Activated T-cell treated with anti-CD3 and anti-CD28 coated beads, Interleukin-2, amount 50 U/mL, for 48 hours (primary cell): ENCODE measurements around the gene KCNJ11.
"Not testable (repeated sequence)": the region's sequence is repeated elsewhere in the genome, so short reads cannot be mapped to it uniquely, and the experiment has no call there.

Experiments used
- DNase-seq, 2 experiments: peaks; one replicate each; pipeline ENCODE4 v3.0.0-alpha.2; 2020

Gene KCNJ11

DNA sequence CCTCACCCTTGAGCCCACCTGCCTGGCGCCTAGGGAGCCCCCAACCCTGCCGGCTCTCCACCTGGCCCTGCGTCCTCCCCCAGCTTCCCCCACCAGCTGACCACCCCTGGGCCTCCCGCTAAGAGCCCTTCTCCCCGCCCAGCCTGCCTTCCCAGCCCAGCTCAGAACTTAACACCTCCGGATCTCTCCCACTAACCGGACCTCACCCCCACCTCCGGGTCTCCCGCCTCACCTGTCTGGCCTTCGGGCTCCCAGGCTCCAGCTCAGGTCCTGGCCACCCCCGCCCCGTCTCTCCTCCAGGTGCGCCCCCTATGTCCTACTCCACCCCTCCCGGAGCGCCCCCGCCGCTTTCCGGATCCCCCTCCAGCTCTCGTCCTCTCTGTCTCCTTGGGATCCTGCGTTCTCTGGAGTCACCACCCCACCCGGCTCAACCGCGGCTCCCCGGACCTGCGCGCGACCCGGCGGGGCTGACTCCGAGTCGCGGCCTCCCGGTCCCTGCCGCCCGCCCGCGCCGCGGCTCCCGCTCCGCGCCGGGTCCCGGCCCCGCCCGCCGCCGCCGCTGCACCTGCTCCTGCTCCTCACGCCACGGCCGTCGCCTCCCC lies at the start of gene KCNJ11:
Gene KCNJ11, minus strand, starts transcription at position 51 of the 602 bp plus-strand sequence. CDS start 568 bp downstream, outside the sequence.
- no peak for DNase-seq

DNA sequence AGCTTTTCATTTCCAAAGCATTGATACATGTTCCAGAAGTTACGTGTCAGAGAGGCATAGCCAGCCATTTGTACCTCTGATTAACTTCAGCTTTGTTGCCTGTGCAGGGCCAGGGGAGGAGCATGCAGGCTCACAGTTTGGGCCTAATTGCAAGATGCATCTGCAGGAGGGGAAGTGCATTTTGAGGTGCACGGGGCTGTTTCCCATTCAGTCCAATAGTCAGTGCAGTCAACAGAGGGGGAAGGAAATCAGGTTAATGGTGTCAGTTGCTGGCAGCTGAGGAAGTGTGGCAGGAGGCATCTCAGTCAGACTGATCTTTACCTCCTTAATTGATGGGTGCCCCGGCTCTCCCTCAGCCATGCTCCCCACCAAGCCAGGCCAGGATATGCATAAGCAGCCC lies 48.9 kb upstream of the KCNJ11 start:
- no peak for DNase-seq

DNA sequence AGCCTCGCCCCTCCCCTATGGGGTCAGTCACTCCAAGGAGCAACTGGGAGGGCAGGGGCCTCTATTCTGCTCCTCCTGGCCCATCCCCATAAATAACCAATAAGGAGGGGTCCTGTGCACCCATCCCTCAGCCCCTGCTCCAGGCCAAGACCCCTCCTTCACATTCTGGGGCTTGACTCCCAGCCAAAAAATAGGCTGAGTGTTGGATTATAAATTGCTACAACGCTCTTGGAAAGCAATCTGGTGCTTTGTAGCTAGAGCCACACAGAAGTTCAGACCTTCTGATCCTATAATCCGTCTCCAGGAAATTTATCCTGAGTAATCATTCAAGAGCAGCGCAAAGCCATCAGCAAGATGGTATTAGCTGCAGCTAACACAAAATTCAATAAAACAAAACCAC lies 45.6 kb upstream of the KCNJ11 start:
- DNase-seq: no peak

DNA sequence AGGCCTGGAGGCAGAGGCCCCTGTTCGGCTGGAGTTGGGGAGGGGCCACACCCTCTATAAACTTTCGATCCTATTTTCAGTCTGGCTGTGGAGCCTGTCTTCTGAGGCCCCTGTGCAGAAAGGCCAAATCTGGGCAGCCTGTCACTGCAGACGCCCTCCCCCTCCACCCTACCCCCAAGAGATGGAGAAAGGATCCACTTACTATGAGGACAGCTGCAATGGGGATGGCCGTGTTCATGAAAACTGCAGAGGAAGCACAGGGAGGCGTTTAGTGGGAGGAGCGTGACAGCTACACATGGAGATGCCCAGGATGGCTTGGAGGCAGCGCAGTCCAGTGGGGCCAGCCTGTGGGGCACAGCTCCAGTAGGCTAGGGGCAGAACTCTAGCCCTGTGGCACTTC lies 43.5 kb upstream of the KCNJ11 start:
- DNase-seq: no peak

DNA sequence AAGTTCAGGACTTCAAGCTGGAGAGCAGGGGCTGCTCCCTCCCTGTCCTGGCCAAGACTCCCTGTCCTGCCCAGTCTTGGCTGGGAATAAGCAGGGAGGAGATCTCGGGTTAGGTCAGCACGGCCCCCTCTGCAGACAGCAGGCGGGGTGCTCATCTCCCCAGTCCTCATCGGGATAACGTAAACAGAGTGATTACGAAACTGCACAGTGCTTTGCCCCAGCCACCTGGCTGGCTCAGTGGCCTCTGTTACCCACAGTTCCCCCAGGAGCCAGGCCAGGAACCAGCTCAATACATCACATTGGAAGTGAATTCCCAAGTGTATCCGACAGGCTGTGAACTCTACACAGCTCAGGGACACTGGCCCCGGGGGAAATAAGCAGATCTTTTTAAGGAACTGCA lies 42.7 kb upstream of the KCNJ11 start:
- DNase-seq: no peak

DNA sequence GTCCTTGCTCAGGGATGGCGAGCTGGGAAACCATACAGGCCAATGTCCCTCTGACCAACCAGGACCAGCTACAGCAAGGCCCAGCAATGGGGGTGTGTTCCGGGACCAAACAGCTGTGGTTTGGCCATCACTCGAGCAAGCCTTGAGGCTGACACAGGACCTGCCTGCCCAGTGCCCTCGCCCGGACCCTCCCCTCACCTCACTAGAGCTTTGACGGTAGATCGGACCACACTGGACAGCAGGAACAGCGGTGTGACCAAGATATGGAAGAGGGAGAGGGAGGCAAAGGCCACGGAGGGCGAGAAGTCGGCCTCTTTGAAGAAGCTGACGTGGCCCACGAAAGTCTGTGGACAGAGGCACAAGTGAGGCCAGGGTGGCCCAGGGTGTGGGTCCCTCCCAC lies 42.2 kb upstream of the KCNJ11 start:
- no peak for DNase-seq

DNA sequence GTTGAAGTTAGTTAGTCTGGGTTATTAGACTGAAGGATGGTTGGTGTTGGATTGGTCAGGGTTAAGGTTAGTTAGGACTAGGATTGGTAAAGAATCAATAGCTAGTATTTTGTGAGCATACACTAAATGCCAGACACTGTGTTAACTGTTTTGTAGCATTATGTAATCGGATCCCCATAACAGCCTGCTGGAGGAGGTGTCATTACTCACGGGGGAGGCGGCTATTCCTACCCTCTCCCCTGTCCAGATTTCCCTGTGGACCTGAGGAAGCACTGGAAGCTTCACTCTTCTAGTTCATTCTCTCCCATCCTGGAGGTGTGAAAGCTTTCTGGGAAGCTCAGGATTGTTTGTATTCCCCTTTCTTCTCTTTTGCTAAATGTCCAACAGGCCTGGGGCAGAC lies 40.5 kb upstream of the KCNJ11 start:
- no peak for DNase-seq

DNA sequence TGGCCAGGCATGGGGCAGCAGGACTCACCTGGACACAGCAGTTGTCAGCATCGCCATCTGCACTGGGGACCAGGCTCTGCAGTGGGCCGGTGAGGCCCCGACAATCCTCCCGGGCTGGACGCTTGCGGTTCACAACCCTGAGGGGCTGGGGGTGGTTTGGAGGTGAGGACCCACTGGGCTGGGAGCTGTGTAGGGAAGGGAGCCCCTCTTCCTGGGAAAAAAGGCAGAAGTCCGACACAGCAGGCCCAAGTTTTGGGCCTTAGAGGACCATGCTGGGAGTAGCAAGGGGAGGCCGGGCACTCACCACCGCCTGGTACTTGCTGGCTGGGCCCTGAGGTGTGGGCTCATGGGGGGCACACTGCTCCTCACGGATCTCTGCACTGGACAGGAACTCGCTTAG lies 39.8 kb upstream of the KCNJ11 start:
- DNase-seq: no peak

DNA sequence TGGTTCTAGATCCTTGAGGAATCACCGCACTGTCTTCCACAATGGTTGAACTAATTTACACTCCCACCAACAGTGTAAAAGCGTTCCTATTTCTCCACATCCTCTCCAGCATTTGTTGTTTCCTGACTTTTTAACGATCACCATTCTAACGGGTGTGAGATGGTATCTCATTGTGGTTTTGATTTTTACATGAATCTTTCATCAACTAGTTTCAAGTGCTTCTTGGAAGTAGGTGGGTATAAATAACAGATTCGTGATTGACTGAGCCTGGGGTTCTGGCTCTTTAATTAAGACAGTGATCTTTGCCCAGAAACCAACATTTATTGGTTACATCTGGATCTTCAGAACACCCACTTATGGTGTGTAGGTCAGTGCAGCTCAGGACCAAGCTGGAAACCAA lies 37.8 kb upstream of the KCNJ11 start:
- not testable (repeated sequence) for DNase-seq

DNA sequence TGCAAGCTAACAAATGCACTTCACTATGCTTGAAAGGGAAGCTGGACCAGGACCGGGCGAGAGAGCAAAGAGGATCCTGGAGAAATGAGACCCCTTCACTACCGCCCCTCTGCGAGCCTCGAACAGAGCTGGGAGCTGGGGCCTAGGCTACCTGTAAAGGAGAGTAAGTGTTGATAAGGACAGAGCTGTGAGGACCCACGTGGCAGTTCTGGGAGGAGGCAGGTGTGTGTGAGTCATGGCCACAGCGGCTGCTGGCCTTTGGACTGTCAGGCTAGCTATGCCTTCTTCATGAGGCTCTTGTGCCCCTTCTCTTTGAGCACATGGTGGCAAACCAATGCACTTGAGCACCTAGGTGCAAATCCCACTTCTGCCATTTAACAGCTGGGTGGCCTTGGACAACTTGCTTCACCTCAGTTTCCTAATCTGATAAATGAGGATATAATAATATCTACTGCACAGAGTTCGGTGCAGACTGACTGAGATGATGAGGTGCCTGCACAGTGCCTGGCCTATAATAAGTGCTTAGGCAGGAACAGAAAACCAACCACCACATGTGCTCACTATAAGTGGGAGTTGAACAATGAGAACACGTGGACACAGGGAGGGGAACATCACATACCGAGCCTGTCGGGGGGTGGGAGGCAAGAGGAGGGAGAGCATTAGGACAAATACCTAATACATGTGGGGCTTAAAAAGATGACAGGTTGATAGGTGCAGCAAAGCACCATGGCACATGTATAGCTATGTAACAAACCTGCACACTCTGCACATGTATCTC lies 35.3 kb upstream of the KCNJ11 start:
- no peak for DNase-seq

DNA sequence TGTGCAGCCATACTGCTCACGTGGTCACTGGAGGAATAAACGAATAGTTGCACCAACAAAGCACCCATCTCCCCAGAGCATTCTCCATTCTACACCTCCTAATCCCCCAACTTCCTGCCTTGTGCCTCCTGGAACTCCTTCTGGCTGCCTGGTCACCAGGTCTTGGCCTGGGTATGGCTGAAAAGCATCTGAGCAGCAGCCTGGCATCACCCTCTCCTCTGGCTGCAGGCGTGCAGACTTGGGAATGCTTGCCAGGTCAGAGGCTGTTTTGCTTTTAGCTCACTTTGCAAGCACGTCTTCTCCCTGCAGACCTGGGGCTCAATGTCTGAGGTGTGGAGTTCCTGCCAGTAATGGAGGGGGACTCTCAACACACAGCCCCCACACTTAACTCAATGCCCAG lies 33.3 kb upstream of the KCNJ11 start:
- no peak for DNase-seq

DNA sequence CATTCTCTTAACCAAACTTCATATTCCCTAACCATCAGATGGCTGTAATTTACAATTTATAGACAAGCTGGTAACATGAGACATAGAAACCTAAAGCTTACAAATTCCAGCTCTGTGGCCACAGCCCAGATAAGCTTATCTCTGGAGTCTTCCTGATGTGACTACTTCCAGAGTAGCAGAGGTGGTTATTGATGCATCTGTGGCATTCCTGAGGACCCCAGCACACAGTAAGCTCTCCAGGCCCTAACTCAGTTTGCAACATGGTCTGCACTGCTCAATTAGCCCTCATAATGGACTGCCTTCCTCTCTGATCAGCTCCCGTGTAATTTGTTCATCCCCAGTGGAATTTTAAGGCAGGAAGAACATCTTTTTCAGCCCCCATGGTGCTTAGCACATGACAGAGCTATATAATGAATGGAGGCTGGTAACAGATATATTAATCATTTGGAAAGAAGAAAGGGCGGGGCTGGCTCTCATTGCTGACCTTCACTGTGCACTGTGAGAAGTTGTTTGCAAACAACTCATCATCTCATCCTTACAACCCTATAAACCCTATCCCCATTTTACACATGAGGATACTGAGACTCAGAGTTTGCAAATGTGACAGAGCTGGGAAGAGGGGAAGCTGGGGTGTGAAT lies 30.1 kb upstream of the KCNJ11 start:
- no peak for DNase-seq

DNA sequence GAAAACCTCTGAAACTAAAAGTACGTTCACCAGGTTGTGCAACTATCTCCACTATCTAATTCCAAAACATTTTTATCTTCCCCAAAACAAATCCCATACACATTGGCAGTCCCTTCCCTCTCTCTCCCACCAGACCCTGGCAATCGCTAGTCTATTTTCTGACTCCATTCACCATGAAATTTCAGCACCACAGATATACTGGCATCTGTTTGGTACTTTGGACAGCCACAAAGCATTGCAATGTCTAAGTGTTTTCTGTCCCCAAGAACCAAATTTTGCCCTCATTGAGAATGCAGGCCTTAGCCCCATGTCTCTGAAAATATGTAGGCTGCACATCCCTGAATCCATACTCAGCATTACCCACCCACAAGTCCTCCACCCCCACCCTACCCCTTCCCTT lies 28.0 kb upstream of the KCNJ11 start:
- DNase-seq: no peak

DNA sequence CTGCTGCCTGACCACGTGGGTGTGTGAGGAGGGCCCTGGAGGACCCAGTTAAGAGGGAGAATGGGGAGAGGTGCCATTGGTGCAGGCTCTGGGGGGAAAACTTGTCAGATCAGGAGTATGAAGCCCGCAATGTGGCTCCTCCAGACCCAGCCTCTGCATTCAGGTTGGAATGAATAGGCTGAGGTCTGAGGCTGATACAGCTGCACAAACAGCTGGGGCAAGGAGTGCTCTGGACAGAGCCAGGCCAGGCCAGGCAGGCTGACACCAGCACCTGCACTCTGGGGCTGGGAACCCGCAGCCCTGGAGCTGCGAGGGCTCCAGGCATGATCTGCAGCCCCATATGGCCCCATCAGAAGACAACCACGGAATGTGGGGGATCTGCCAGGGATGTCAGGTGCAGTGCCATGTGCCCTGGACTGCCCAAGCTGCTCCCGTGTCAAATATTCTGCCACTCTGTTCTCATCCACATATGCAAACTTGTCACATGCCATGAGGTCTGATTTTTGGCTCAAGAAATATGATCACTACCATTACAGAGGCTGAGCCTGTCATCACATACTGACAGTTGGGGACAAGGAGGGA lies 27.2 kb upstream of the KCNJ11 start:
- DNase-seq: no peak

DNA sequence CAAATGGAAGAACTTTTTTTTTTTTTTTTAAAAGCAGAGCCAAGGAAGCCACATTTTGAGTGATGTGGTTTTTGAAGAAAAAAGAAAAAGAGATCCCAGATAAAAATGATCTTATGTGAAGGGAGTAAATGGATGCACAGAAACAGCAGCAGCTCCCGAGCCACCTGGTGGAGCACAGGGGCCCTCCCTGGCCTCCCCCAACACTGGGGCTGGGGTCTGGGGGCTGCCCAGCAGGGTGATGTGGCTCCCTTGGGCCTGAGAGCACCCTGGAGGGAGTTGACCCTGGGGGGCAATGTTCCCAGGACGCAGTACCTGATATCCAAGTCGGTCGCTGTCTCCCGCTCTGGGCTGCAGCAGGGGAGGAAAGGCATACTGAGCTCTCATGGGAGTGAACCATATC lies 26.5 kb upstream of the KCNJ11 start:
- DNase-seq: no peak

DNA sequence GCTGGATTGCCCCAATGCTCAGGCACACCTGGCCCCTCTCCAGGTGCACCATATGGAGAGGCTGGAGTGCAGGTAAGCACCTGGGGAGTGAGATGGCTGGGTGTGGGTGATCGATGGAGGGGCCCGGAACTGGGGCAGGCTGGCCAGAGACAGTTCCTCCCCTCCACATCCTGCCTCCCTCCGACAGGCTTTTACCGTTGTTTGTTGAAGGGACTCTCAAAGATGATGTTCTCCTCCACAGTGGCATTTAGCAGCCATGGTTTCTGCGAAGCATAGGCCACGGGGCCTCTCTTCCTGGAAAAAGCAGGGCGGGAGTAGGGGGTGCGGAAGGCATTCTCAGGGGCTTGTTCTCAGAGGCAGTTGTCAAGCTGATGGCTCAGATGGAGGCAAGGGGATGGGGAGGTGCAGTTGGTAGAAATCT lies 25.9 kb upstream of the KCNJ11 start:
- no peak for DNase-seq

DNA sequence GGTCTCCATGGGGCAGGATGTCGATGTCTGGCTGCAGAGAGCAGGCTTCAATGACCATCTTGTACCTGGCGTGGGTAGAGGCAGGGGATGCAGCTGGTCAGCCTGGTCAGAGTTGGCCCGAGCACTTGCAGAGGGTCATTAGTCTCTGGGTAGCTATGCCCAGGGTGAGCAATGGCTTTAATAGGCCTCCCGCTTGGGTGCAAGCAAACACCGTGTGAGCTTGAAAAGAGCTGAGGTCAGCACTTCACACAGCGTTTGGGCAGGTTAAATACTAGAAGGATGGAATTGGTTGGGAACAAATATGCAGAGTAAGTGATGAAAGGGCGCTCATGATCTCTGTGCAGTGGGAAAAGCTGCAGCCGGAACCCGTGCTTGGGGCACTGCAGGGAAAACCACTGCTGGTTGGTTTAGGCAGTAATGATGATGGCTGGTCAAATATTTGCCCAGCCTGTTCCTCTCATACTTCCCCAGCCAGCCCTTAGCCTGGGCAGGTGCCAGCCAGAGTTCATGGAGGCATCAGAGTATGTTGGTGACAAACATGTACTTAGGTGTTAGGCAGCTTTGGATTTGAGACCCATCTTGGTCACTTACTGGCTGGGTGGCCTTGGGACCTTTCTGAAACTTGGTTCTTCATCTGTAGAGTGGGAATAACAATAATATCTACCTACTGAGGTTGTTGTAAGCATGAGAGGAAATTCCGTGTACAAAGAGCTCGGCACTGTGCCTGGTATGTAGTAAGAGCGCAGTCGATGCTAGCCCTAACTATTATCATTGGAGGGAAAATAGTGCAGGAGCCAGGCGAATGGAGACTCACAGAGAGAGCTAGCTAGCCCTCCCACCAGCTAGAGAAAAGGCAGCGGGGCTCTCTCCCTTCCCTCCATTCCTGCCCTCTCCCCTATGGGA lies 25.2 kb upstream of the KCNJ11 start:
- DNase-seq: no peak

DNA sequence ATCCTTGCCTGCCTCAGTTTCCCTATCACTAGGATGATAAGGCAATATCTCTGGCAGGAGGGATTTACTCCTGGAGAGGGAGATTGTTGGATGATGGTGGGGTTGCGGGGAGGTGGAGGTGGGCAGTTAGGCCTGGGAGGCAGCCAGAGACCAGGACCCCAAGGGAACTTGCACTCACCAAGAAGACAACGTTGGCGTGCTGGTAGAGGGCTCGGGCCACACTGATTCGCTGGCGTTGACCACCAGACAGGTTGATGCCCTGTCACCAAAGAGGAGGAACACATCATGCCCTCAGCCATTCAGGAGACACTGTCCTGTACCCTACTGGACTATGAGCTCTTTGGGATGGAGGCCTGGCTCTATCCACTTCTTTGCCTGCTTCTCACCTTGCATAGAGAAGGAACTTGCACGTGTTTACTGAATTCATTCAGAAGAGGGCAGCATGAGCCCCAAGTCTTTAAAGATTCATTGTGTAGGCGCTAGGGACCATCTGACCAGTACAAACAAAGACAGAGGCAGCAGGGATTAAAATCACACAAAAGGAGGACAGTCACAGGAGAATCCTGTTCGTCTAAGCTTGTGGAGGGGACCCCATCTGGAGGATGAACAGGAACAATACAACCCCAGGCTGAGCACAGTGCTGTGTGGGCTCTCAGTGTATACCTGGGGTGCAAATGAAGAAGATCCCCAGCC lies 24.2 kb upstream of the KCNJ11 start:
- no peak for DNase-seq

DNA sequence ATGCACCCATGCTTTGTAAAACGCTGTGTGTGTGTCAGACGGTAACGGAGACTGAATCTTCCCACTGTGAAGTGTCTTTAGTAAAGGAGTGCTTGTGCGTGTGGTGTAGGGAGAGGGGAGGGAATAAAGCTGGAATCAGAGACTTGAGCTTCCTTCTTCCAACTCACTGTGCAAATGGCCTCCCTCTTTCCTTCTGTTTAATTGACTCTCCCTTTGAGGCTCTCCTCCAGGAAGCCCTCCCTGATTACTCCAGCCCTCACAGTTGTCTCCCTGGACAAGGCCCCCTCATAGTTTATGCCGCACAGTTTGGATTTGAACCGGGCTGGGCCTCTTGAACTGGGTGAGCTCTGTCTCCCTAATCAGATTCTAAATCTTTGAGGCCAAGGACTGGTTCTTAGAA lies 23.0 kb upstream of the KCNJ11 start:
- no peak for DNase-seq

DNA sequence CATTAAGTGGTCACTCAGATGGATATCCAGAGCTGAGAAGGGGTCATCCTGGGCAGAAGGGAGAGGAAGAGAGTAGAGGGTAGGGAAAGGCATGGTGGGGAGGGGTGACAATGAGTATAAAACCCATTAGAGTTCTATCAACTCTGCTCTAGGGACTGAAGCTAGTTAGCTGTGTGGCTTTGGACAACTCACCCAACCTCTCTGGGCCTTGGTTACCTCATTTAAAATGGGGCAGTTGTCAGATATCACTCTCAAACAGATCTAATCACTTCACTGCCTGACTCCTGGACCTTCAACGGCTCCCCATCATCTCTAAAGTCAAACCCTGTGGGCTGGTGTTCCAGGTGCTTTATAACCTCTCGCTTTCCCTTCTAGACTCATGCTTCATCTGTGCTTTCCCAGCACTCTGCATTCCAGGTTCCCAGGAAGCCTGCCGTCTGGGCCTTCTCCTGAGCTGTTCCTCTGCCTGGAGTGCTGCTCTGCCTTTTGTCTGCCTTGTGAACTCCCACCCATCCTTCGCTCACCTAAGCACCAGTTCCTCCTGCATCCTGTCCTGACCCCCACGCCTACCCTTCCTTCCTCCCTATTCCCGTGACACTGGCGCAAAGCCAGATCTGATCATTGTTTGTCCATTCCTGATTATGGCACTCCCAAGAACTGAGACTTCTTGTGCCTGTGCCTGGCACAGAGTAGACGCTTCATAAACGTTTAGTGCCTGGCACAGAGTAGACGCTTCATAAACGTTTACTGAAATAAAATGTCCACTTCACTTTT lies 22.3 kb upstream of the KCNJ11 start:
- DNase-seq: no peak

DNA sequence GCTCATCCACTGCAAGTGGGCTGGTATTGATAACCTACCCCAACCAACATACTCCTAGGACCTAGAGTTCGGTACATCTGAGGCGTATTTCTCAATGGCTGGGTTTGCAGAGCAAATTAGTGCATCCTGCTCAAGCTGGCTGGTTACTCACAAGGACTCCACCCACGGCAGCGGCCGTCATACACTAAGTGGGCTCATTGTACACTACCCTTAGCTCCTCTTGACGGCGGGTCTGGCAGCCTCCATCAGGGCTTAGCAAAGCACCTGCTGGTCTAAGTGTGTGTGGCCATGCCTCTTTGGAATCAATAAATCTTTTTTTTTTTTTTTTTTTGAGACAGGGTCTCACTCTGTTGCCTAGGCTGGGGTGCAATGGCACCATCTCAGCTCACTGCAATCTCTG lies 20.2 kb upstream of the KCNJ11 start:
- DNase-seq: no peak
